T47D (cell line): Measurements from ENCODE around the gene MS4A8.
A peak's percentile ranks its signal among the peaks of the same experiment; 100 is the strongest.
"Not testable (repeated sequence)": the region's sequence is repeated elsewhere in the genome, so short reads cannot be mapped to it uniquely, and the experiment has no call there.

Source experiments
- DNase-seq, 2 experiments: peaks; one replicate each; pipeline versions ENCODE4 v3.0.0 to v3.0.0-alpha.2; 2011 to 2012; ENCODE audit warnings: low read depth in 1 of 2, low spot score in 1 of 2
- JUND ChIP-seq: IDR thresholded peaks from 2 replicates; pipeline ENCODE4 v1.6.1; 2012; ENCODE audit warnings: low read depth
- in situ Hi-C: cut with HindIII; loops from 2 replicates; pipeline ENCODE4 v1.10.0; 2016; ENCODE audit warnings: low sequenced_read_pairs, low pct_unique_long_range_greater_than_20kb

Gene MS4A8

GRCh38 chr11:60699284-60699691 is at the start of gene MS4A8:
TSS of gene MS4A8 (plus strand) at chr11:60699612. CDS start at chr11:60700861, 1,249 bp downstream.
- TF ChIP-seq JUND: no peak
- no peak for DNase-seq
- in situ Hi-C loops: no loop called here

GRCh38 chr11:60657888-60658287 is 41.5 kb upstream of the MS4A8 start:
- DNase-seq: peak in 1 of 2 experiments; percentile 69
- in situ Hi-C loops: no loop called here
- TF ChIP-seq JUND: no peak

GRCh38 chr11:60658409-60658808 is 41.0 kb upstream of the MS4A8 start:
- in situ Hi-C loops: no loop called here

GRCh38 chr11:60672255-60672654 is 27.2 kb upstream of the MS4A8 start:
- TF ChIP-seq JUND: no peak
- no peak for DNase-seq
- in situ Hi-C loops: no loop called here

More at GRCh38 chr11:60658409-60658808, 41.0 kb upstream of the MS4A8 start:
- no peak for TF ChIP-seq JUND
- peak in 1 of 2 experiments; percentile 70 for DNase-seq

GRCh38 chr11:60678231-60678630 is 21.2 kb upstream of the MS4A8 start:
- in situ Hi-C loops, DNase-seq: not testable (repeated sequence)

GRCh38 chr11:60679879-60680278 is 19.5 kb upstream of the MS4A8 start:
- no peak for DNase-seq
- in situ Hi-C loops: no loop called here
- TF ChIP-seq JUND: no peak

- in situ Hi-C loops: no loop called here
- no peak for DNase-seq
- TF ChIP-seq JUND: no peak
Measured at GRCh38 chr11:60680455-60681119, 18.8 kb upstream of the MS4A8 start.

GRCh38 chr11:60684541-60684848 is 14.9 kb upstream of the MS4A8 start:
- DNase-seq, in situ Hi-C loops: not testable (repeated sequence)

GRCh38 chr11:60691661-60692060 is 7.8 kb upstream of the MS4A8 start:
- DNase-seq: no peak
- in situ Hi-C loops: no loop called here
- no peak for TF ChIP-seq JUND

- in situ Hi-C loops: no loop called here
- no peak for TF ChIP-seq JUND
- DNase-seq: no peak
Measured at GRCh38 chr11:60699936-60700335, 524 bp downstream of the MS4A8 start.

GRCh38 chr11:60700689-60701468 is 1.5 kb downstream of the MS4A8 start:
- TF ChIP-seq JUND: no peak
- peak in 1 of 2 experiments; percentile 91 for DNase-seq
- in situ Hi-C loops: no loop called here

GRCh38 chr11:60701469-60701818 is 2.0 kb downstream of the MS4A8 start:
- in situ Hi-C loops: no loop called here
- DNase-seq: peak in 1 of 2 experiments; percentile 44
- TF ChIP-seq JUND: no peak

GRCh38 chr11:60703374-60703773 is 4.0 kb downstream of the MS4A8 start:
- no peak for TF ChIP-seq JUND
- in situ Hi-C loops: no loop called here
- no peak for DNase-seq
